ENCODE measurements around the gene CCNE1. TPM values are rescaled to one million over a fixed set of nuclear protein-coding genes. Genes with fewer than 3 reads are reported as not detected.

CCNE1 gene
- total RNA-seq, 1 experiment from 2014 or later: 3.0 TPM

- Mint-ChIP-seq H3K27ac (ENCODE audit: low read depth, unreplicated experiment) (no peak overlapping the region), H3K36me3 (ENCODE audit: insufficient read depth, unreplicated experiment) (no peaks in the 10 kb centered on the region), H3K4me3 (ENCODE audit: unreplicated experiment) (no peak overlapping the region), H3K9me3 (ENCODE audit: unreplicated experiment) (no peaks in the 10 kb centered on the region), H3K4me1 (ENCODE audit: insufficient read depth, unreplicated experiment) (peaks cover 7% of the 10 kb centered on the region), H3K27me3 (ENCODE audit: insufficient read depth, unreplicated experiment) (no peaks in the 10 kb centered on the region)
- intact Hi-C loops (cut with micrococcal nuclease): no loop called here
- no TSS peak for BruUV-seq (replicated peaks)
- ChIA-PET CTCF (no interaction called here), POLR2A (no interaction called here)
- no peak for TF ChIP-seq CTCF (IDR thresholded peaks at IDR 0.05; ENCODE audit: unreplicated experiment)
- no peak for DNase-seq (ENCODE audit: unreplicated experiment)
These were observed 23.4 kb downstream of the CCNE1 start for GRCh38 chr19:29834991-29835846.

- H3K36me3 Mint-ChIP-seq (ENCODE audit: insufficient read depth, unreplicated experiment): no peaks in the 10 kb centered on the region
- BruUV-seq (replicated peaks): no TSS peak
- H3K27ac Mint-ChIP-seq (ENCODE audit: low read depth, unreplicated experiment): no peak overlapping the region
- POLR2A ChIA-PET: no interaction called here
- no peak for DNase-seq (ENCODE audit: unreplicated experiment)
- no peak for TF ChIP-seq CTCF (IDR thresholded peaks at IDR 0.05; ENCODE audit: unreplicated experiment)
- H3K27me3 Mint-ChIP-seq (ENCODE audit: insufficient read depth, unreplicated experiment): no peaks in the 10 kb centered on the region
- H3K4me1 Mint-ChIP-seq (ENCODE audit: insufficient read depth, unreplicated experiment): peaks cover under 1% of the 10 kb centered on the region
- intact Hi-C loops (cut with micrococcal nuclease): no loop called here
- H3K4me3 Mint-ChIP-seq (ENCODE audit: unreplicated experiment): no peak overlapping the region
- H3K9me3 Mint-ChIP-seq (ENCODE audit: unreplicated experiment): no peaks in the 10 kb centered on the region
- CTCF ChIA-PET: no interaction called here
These were observed 24.6 kb downstream of the CCNE1 start for GRCh38 chr19:29836409-29836825.

- H3K9me3 Mint-ChIP-seq (ENCODE audit: unreplicated experiment): no peaks in the 10 kb centered on the region
- no peak for DNase-seq (ENCODE audit: unreplicated experiment)
- H3K4me1 Mint-ChIP-seq (ENCODE audit: insufficient read depth, unreplicated experiment): no peaks in the 10 kb centered on the region
- no peaks in the 10 kb centered on the region for H3K36me3 Mint-ChIP-seq (ENCODE audit: insufficient read depth, unreplicated experiment)
- ChIA-PET POLR2A (interaction anchor here (0.5 to 0.7 kb wide), 2 partner anchors 20 to 84 kb away, joined by 3 read pairs; no protein-coding TSS in a partner anchor), CTCF (interaction anchor here (0.6 to 1.0 kb wide), 3 partner anchors 48 to 655 kb away, joined by 3 to 4 read pairs (median 3); no protein-coding TSS in a partner anchor)
- no peaks in the 10 kb centered on the region for H3K27me3 Mint-ChIP-seq (ENCODE audit: insufficient read depth, unreplicated experiment)
- intact Hi-C loops (cut with micrococcal nuclease): no loop called here
- no TSS peak for BruUV-seq (replicated peaks)
- H3K27ac Mint-ChIP-seq (ENCODE audit: low read depth, unreplicated experiment): no peak overlapping the region
- H3K4me3 Mint-ChIP-seq (ENCODE audit: unreplicated experiment): no peak overlapping the region
- no peak for TF ChIP-seq CTCF (IDR thresholded peaks at IDR 0.05; ENCODE audit: unreplicated experiment)
These were observed 25.7 kb downstream of the CCNE1 start for GRCh38 chr19:29837448-29837981.

GRCh38 chr19:29837996-29838395 is 26.2 kb downstream of the CCNE1 start:
- no peaks in the 10 kb centered on the region for H3K4me1 Mint-ChIP-seq (ENCODE audit: insufficient read depth, unreplicated experiment)

More at GRCh38 chr19:29837996-29838395, 26.2 kb downstream of the CCNE1 start:
- POLR2A ChIA-PET: interaction anchor here (0.5 to 0.7 kb wide), 2 partner anchors 20 to 85 kb away, joined by 3 read pairs; no protein-coding TSS in a partner anchor
- Mint-ChIP-seq H3K9me3 (ENCODE audit: unreplicated experiment) (no peaks in the 10 kb centered on the region), H3K36me3 (ENCODE audit: insufficient read depth, unreplicated experiment) (no peaks in the 10 kb centered on the region), H3K4me3 (ENCODE audit: unreplicated experiment) (no peak overlapping the region), H3K27ac (ENCODE audit: low read depth, unreplicated experiment) (no peak overlapping the region), H3K27me3 (ENCODE audit: insufficient read depth, unreplicated experiment) (no peaks in the 10 kb centered on the region)
- TF ChIP-seq CTCF (IDR thresholded peaks at IDR 0.05; ENCODE audit: unreplicated experiment): no peak
- CTCF ChIA-PET: interaction anchor here (0.6 to 1.0 kb wide), 4 partner anchors 47 to 655 kb away, joined by 3 to 5 read pairs (median 4); no protein-coding TSS in a partner anchor
- BruUV-seq (replicated peaks): no TSS peak
- intact Hi-C loops (cut with micrococcal nuclease): no loop called here
- DNase-seq (ENCODE audit: unreplicated experiment): no peak
